ENCODE results near the gene KIF26B.

KIF26B gene

GRCh38 chr1:245207056-245207638, 52.4 kb downstream of the KIF26B start:
- H3K4me1 ChIP-seq (ENCODE audit: low read length): no peaks in the 10 kb centered on the region
- no peaks in the 10 kb centered on the region for H3K79me2 ChIP-seq (ENCODE audit: low read length)
- H2AFZ ChIP-seq (ENCODE audit: low read length): no peak overlapping the region
- H3K4me3 ChIP-seq (ENCODE audit: low read length): no peak overlapping the region
- H3K36me3 ChIP-seq (replicated peaks; ENCODE audit: insufficient read depth, low read length): no peaks in the 10 kb centered on the region
- no peaks in the 10 kb centered on the region for H3K9me2 ChIP-seq (replicated peaks; ENCODE audit: insufficient read depth, low read length)
- H3K9me3 ChIP-seq (replicated peaks; ENCODE audit: insufficient read depth, low read length): no peaks in the 10 kb centered on the region
- H3K27ac ChIP-seq (ENCODE audit: low read length): no peak overlapping the region
- no peak for TF ChIP-seq CTCF (IDR thresholded peaks at IDR 0.05; ENCODE audit: low read length)
- TF ChIP-seq EZH2 (optimal IDR thresholded peaks at IDR 0.05; ENCODE audit: low read depth, low read length): no peak
- TF ChIP-seq EZH2phosphoT487 (IDR thresholded peaks at IDR 0.05; ENCODE audit: low read length): no peak
- H4K20me1 ChIP-seq (ENCODE audit: insufficient read depth, low read length): no peaks in the 10 kb centered on the region
- H3K9ac ChIP-seq (ENCODE audit: low read length): no peak overlapping the region
- no peak for DNase-seq
- no peaks in the 10 kb centered on the region for H3F3A ChIP-seq (ENCODE audit: insufficient read depth, low read length)
- no peaks in the 10 kb centered on the region for H3K27me3 ChIP-seq (replicated peaks; ENCODE audit: insufficient read depth, low read length)
- H3K4me2 ChIP-seq (ENCODE audit: low read depth, low read length): no peak overlapping the region

- H3K27ac ChIP-seq (ENCODE audit: low read length): no peak overlapping the region
- H3F3A ChIP-seq (ENCODE audit: insufficient read depth, low read length): no peaks in the 10 kb centered on the region
- H3K9ac ChIP-seq (ENCODE audit: low read length): no peak overlapping the region
- no peaks in the 10 kb centered on the region for H3K9me2 ChIP-seq (replicated peaks; ENCODE audit: insufficient read depth, low read length)
- H3K4me2 ChIP-seq (ENCODE audit: low read depth, low read length): no peak overlapping the region
- H3K9me3 ChIP-seq (replicated peaks; ENCODE audit: insufficient read depth, low read length): no peaks in the 10 kb centered on the region
- no peak overlapping the region for H3K4me3 ChIP-seq (ENCODE audit: low read length)
- H2AFZ ChIP-seq (ENCODE audit: low read length): no peak overlapping the region
- H3K79me2 ChIP-seq (ENCODE audit: low read length): no peaks in the 10 kb centered on the region
- H3K36me3 ChIP-seq (replicated peaks; ENCODE audit: insufficient read depth, low read length): no peaks in the 10 kb centered on the region
- no peak for DNase-seq
- H3K4me1 ChIP-seq (ENCODE audit: low read length): no peaks in the 10 kb centered on the region
- no peak for TF ChIP-seq CTCF (IDR thresholded peaks at IDR 0.05; ENCODE audit: low read length)
- no peaks in the 10 kb centered on the region for H3K27me3 ChIP-seq (replicated peaks; ENCODE audit: insufficient read depth, low read length)
- no peaks in the 10 kb centered on the region for H4K20me1 ChIP-seq (ENCODE audit: insufficient read depth, low read length)
These were observed 53.0 kb downstream of the KIF26B start for GRCh38 chr1:245207801-245208200.

GRCh38 chr1:245209658-245210435, 55.1 kb downstream of the KIF26B start:
- TF ChIP-seq EZH2phosphoT487 (IDR thresholded peaks at IDR 0.05; ENCODE audit: low read length) (no peak), CTCF (IDR thresholded peaks at IDR 0.05; ENCODE audit: low read length) (no peak), EZH2 (optimal IDR thresholded peaks at IDR 0.05; ENCODE audit: low read depth, low read length) (no peak)
- H3K9me2 ChIP-seq (replicated peaks; ENCODE audit: insufficient read depth, low read length): no peaks in the 10 kb centered on the region
- DNase-seq: no peak
- H3K9ac ChIP-seq (ENCODE audit: low read length): no peak overlapping the region
- H3K4me1 ChIP-seq (ENCODE audit: low read length): no peaks in the 10 kb centered on the region
- no peak overlapping the region for H3K27ac ChIP-seq (ENCODE audit: low read length)
- no peaks in the 10 kb centered on the region for H4K20me1 ChIP-seq (ENCODE audit: insufficient read depth, low read length)
- H3F3A ChIP-seq (ENCODE audit: insufficient read depth, low read length): no peaks in the 10 kb centered on the region
- no peak overlapping the region for H2AFZ ChIP-seq (ENCODE audit: low read length)
- H3K79me2 ChIP-seq (ENCODE audit: low read length): no peaks in the 10 kb centered on the region
- H3K4me3 ChIP-seq (ENCODE audit: low read length): no peak overlapping the region
- no peaks in the 10 kb centered on the region for H3K27me3 ChIP-seq (replicated peaks; ENCODE audit: insufficient read depth, low read length)
- no peak overlapping the region for H3K4me2 ChIP-seq (ENCODE audit: low read depth, low read length)
- H3K9me3 ChIP-seq (replicated peaks; ENCODE audit: insufficient read depth, low read length): no peaks in the 10 kb centered on the region
- no peaks in the 10 kb centered on the region for H3K36me3 ChIP-seq (replicated peaks; ENCODE audit: insufficient read depth, low read length)

Data from MM.1S (cell line).